Stimulated activated CD4-positive, alpha-beta T cell treated with anti-CD3 and anti-CD28 coated beads, Interleukin-12 subunit alpha, Interleukin-12 subunit beta, amount 100 ng/mL, for 48 hours (primary cell): ENCODE results near the gene DBT.
"Not testable (repeated sequence)": the region's sequence is repeated elsewhere in the genome, so short reads cannot be mapped to it uniquely, and the experiment has no call there.

Experiments
- DNase-seq, 3 donors: peaks; one replicate each; pipeline ENCODE4 v3.0.0-alpha.2; 2020; ENCODE audit warnings: low read depth in 2 of 3, low spot score in 1 of 3

DBT gene

GRCh38 chr1:100249537-100250257, at the start of gene DBT:
Gene DBT, minus strand, starts transcription at chr1:100249834. Its CDS starts 14 bp downstream, at chr1:100249820.
- peak; percentile 88 to 91 (median 89) for DNase-seq

DNA sequence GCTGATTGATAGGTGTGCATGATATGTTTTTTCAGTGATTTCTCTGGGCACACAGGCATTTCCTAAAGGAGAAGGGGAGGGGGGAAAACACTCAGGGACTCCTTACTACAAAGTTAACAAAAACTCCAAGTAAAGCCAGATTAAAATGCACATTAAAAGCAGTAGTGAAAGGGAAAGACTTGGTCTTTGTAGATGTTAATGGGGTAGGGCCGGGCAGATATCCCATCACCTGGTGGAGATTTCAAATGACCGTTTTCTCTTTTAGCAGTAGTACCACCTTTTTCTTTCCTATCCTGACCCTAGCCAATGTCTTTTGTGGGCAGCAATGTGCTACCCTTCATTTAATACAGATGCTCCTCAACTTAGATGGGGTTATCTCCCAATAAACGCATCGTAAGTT, 48.9 kb upstream of the DBT start:
- DNase-seq, result no peak

- DNase-seq, result not testable (repeated sequence)
Observed at GRCh38 chr1:100296997-100297396, 47.4 kb upstream of the DBT start.

- DNase-seq, result no peak
Observed at GRCh38 chr1:100296140-100296539, 46.5 kb upstream of the DBT start.

GRCh38 chr1:100292711-100293110, 43.1 kb upstream of the DBT start:
- DNase-seq, result no peak

DNA sequence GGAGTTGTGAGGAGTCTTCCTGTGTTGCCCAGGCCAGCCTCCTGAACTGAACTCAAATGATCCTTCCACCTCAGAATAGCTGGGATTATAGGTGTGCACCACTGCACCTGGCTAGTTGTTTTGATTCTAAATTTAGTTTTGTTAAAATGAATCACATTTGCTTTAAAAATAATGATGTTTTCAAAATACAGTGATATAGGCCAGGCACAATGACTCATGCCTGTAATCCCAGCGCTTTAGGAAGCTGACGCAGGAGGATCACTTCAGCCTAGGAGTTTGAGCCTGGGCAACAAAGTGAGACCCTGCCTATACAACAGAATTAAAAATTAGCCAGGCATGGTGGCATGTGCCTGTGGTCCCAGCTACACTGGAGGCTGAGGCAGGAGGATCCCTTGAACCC, 40.7 kb upstream of the DBT start:
- DNase-seq, result no peak

DNA sequence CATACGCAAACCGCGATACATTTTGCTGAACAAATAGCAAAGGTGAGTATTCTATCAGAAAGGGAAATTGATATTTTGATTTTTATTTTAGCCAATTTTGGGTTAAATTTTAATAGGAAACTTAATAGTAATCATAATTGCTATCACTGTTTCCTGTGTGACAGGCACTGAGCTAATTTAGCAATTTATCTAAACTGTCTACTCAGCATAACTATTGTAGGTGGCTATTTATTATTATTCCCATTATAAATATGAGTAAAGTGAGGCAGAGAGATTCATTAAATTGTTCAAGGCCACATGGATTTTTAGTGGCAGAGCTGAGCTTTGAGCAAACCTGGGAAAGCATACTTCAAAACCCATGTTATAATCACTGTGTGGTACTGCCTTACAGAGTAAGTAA, 37.5 kb upstream of the DBT start:
- no peak for DNase-seq

GRCh38 chr1:100284591-100284990, 35.0 kb upstream of the DBT start:
- no peak for DNase-seq

GRCh38 chr1:100279954-100280682, 30.5 kb upstream of the DBT start:
- no peak for DNase-seq

DNA sequence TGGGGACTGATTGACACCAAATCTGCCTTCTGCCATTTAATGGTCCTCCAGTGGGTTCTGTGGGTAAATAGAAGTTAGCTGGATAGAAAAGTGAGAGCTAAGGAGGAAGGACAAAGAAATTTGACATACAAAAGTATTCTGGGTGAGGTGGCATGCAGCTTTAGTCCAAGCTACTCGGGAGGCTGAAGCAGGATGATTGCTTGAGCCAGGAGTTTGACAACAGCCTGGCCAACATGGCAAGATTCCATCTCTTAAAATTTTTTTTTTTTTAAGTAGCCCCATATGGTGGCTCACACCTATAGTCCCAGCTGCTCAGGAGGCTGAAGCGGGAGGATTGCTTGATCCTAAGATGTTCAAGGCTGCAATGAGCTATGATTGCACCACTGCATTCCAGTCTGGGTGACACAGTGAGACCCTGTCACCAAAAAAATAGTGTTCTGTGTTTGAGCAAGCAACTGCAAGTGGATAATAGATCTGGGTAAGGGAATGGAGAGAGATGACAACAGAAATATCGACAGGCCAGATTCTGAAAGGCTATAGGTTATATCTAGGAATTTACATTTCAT, 29.8 kb upstream of the DBT start:
- DNase-seq, result no peak

- no peak for DNase-seq
Observed at GRCh38 chr1:100277866-100278265, 28.2 kb upstream of the DBT start.

DNA sequence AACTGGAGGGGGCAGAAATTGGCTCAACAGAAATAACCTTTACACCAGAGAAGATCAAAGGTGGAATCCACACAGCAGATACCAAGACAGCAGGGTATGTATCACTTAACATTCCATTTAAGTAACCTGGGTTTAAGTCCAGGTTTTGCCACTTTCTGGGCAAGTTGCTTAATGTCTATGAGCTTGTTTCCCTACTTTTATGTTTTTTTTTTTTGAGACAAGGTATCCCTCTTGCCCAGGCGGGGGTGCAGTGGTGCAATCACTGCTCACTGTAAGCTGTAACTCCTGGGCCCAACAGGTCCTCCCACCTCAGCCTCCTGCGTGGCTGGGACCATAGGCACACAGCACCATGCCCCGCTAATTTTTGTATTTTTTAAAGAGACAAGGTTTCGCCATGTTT, 18.6 kb upstream of the DBT start:
- DNase-seq, result no peak

- DNase-seq, result no peak
Observed at GRCh38 chr1:100267284-100267683, 17.6 kb upstream of the DBT start.

DNA sequence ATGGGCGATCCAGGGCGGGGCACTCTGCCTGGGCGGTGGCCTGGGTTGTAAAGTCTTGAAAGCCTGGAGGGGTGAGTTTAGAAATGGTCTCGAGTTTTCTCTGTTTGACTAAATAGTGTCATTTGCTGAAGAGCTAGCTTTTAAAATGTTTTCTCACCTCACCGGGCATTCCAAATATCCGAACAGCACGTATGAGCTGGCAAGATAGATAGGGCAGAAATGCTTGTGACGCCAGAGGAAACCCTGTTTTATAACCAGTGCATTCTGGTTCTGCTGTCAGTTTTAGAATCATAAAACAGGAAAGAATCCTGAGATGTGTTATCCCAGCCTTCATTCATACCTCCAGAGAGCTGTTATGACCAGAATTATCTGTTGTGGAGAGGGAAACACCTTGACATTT, 17.1 kb upstream of the DBT start:
- DNase-seq, result no peak

- DNase-seq, result peak; percentile 88 to 95 (median 92)
Observed at GRCh38 chr1:100265931-100266740, 16.5 kb upstream of the DBT start, which contains the start of gene RTCA. Gene RTCA, plus strand, starts transcription at chr1:100266216. Its CDS starts 160 bp downstream, at chr1:100266376.

GRCh38 chr1:100265562-100265930, 15.9 kb upstream of the DBT start:
- no peak for DNase-seq

DNA sequence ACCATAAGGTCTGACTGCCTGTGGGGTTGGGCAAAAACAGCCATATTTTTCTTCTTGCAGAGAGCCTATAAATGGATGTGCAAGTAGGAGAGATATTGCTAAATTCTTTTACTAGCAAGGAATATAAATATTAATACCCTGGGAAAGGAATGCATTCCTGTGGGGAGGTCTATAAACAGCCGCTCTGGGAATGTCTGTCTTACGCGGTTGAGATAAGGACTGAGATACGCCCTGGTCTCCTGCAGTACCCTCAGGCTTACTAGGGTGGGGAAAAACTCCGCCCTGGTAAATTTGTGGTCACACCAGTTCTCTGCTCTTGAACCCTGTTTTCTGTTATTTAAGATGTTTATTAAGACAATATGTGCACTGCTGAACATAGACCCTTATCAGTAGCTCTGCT, 14.4 kb upstream of the DBT start:
- not testable (repeated sequence) for DNase-seq

DNA sequence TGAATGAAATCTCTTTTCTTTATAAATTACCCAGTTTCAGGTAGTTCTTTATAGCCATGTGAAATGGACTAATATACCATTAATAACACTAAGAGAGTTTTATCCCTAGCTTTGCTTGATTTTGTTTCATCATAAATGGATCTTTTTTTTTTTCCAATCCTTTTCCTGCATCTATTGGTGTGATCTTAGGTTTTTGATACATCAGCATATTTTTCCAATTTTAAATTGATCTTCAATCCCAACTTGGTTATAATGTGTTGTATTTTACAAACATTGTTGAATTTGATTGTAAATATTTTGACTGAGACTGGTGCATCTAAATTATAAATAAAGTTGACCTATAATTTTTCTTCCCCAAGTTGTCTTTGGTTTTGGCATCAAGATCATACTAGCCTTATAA, 12.1 kb upstream of the DBT start:
- no peak for DNase-seq

DNA sequence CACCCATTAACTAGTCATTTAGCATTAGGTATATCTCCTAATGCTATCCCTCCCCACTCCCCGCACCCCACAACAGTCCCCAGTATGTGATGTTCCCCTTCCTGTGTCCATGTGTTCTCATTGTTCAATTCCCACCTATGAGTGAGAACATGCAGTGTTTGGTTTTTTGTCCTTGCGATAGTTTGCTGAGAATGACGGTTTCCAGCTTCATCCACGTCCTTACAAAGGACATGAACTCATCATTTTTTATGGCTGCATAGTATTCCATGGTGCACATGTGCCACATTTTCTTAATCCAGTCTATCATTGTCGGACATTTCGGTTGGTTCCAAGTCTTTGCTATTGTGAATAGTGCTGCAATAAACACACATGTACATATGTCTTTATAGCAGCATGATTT, 8.8 kb upstream of the DBT start:
- DNase-seq, result not testable (repeated sequence)

DNA sequence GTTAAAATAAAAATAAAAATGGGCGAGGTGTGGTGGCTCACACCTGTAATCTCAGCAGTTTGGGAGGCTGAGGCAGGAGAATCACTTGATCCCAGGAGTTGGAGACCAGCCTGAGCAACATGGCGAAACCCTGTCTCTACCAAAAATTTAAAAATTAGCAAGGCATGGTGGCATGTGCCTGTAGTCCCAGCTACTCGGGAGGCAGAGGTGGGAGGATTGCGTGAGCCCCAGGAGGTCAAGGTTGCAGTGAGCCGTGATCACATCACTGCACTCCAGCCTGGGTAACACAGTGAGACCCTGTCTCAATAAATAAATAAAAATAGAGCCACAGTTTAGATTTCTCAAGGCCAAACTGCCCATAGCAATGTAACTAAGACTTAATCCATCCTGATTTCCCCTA, 6.6 kb upstream of the DBT start:
- not testable (repeated sequence) for DNase-seq

- DNase-seq, result no peak
Observed at GRCh38 chr1:100253552-100253951, 3.9 kb upstream of the DBT start.
